GM12892 (cell line): ENCODE measurements around the gene MADCAM1.

Experiments used
- DNase-seq: peaks from one replicate; pipeline ENCODE4 v3.0.0; 2011; ENCODE audit not compliant: insufficient read length
- FAIRE-seq: peaks from 2 replicates; lab custom pipeline; 2011; peaks lifted over from hg19 to GRCh38; lab: Jason Lieb, UNC
- POLR2A ChIP-seq: IDR thresholded peaks from 2 replicates; pipeline ENCODE4 v1.6.1; 2011; ENCODE audit warnings: low read depth, low read length, control low read depth
- POLR2AphosphoS5 ChIP-seq: IDR thresholded peaks from 2 replicates; pipeline ENCODE4 v1.6.1; 2011; ENCODE audit warnings: low read depth, low read length, control low read depth
- TAF1 ChIP-seq: IDR thresholded peaks from 2 replicates; pipeline ENCODE4 v1.6.1; 2011; ENCODE audit warnings: low read depth, mild to moderate bottlenecking, control low read depth, low read length, borderline replicate concordance

MADCAM1 gene

GRCh38 chr19:541699-542098 is 45.4 kb downstream of the MADCAM1 start:
- DNase-seq, result no peak
- TF ChIP-seq POLR2AphosphoS5, result no peak
- no peak for TF ChIP-seq POLR2A
- TF ChIP-seq TAF1, result no peak
- no peak for FAIRE-seq

- no peak for FAIRE-seq
- DNase-seq, result no peak
- TF ChIP-seq POLR2A, result no peak
- TF ChIP-seq POLR2AphosphoS5, result no peak
- no peak for TF ChIP-seq TAF1
These were observed 46.0 kb downstream of the MADCAM1 start for GRCh38 chr19:542173-542866.

GRCh38 chr19:543910-544608 is 47.8 kb downstream of the MADCAM1 start, which contains the start of gene GZMM:
TSS of gene GZMM (plus strand) at chr19:544053. CDS start at chr19:544072, 19 bp downstream.
- FAIRE-seq (no peak), DNase-seq (no peak)
- TF ChIP-seq TAF1 (no peak), POLR2A (no peak), POLR2AphosphoS5 (no peak)

- TF ChIP-seq TAF1 (no peak), POLR2AphosphoS5 (no peak), POLR2A (no peak)
- FAIRE-seq (no peak), DNase-seq (no peak)
These were observed 50.8 kb downstream of the MADCAM1 start for GRCh38 chr19:547117-547516.

- DNase-seq (no peak), FAIRE-seq (no peak)
- TF ChIP-seq TAF1 (no peak), POLR2AphosphoS5 (no peak), POLR2A (no peak)
These were observed 51.8 kb downstream of the MADCAM1 start for GRCh38 chr19:547836-548720.

GRCh38 chr19:548886-549830 is 52.9 kb downstream of the MADCAM1 start:
- DNase-seq (no peak), FAIRE-seq (no peak)
- TF ChIP-seq TAF1 (no peak), POLR2A (no peak), POLR2AphosphoS5 (no peak)

GRCh38 chr19:554817-555216 is 58.5 kb downstream of the MADCAM1 start:
- no peak for FAIRE-seq
- TF ChIP-seq TAF1, result no peak
- TF ChIP-seq POLR2A, result no peak
- TF ChIP-seq POLR2AphosphoS5, result no peak
- no peak for DNase-seq
